ENCODE measurements around the gene GREB1L.

GREB1L gene

GRCh38 chr18:21452796-21453510, 210.9 kb downstream of the GREB1L start:
- no peak for DNase-seq (ENCODE audit: low read depth)
- no peak for TF ChIP-seq CTCF (IDR thresholded peaks at IDR 0.05; ENCODE audit: insufficient read depth, low read depth, low read length, missing control alignments)
- no peak overlapping the region for H3K4me3 ChIP-seq (ENCODE audit: low read depth, low read length)

- no peak for DNase-seq (ENCODE audit: low read depth)
- TF ChIP-seq CTCF (IDR thresholded peaks at IDR 0.05; ENCODE audit: insufficient read depth, low read depth, low read length, missing control alignments), result no peak
- H3K4me3 ChIP-seq (ENCODE audit: low read depth, low read length), result no peak overlapping the region
Observed at GRCh38 chr18:21453511-21453901, 211.5 kb downstream of the GREB1L start.

- TF ChIP-seq CTCF (IDR thresholded peaks at IDR 0.05; ENCODE audit: insufficient read depth, low read depth, low read length, missing control alignments), result no peak
- DNase-seq (ENCODE audit: low read depth), result no peak
- H3K4me3 ChIP-seq (ENCODE audit: low read depth, low read length), result no peak overlapping the region
Observed at GRCh38 chr18:21454725-21455124, 212.7 kb downstream of the GREB1L start.

GRCh38 chr18:21456428-21457178, 214.6 kb downstream of the GREB1L start:
- TF ChIP-seq CTCF (IDR thresholded peaks at IDR 0.05; ENCODE audit: insufficient read depth, low read depth, low read length, missing control alignments), result no peak
- peak; percentile 16 for DNase-seq (ENCODE audit: low read depth)
- H3K4me3 ChIP-seq (ENCODE audit: low read depth, low read length), result no peak overlapping the region

GRCh38 chr18:21457179-21457535, 215.1 kb downstream of the GREB1L start:
- no peak overlapping the region for H3K4me3 ChIP-seq (ENCODE audit: low read depth, low read length)
- TF ChIP-seq CTCF (IDR thresholded peaks at IDR 0.05; ENCODE audit: insufficient read depth, low read depth, low read length, missing control alignments), result no peak
- no peak for DNase-seq (ENCODE audit: low read depth)

- no peak overlapping the region for H3K4me3 ChIP-seq (ENCODE audit: low read depth, low read length)
- no peak for DNase-seq (ENCODE audit: low read depth)
- TF ChIP-seq CTCF (IDR thresholded peaks at IDR 0.05; ENCODE audit: insufficient read depth, low read depth, low read length, missing control alignments), result no peak
Observed at GRCh38 chr18:21458310-21458709, 216.3 kb downstream of the GREB1L start.
